GM12801 (cell line): ENCODE data around the gene CAPN2.

Experiments used
- TF ChIP-seq, protein P1 (sequence below): IDR thresholded peaks from one replicate; pipeline ENCODE4 v1.5.1; 2011; ENCODE audit warnings: control low read depth; ENCODE audit not compliant: insufficient read length; ENCODE audit errors: extremely low read depth

CAPN2 gene

DNA sequence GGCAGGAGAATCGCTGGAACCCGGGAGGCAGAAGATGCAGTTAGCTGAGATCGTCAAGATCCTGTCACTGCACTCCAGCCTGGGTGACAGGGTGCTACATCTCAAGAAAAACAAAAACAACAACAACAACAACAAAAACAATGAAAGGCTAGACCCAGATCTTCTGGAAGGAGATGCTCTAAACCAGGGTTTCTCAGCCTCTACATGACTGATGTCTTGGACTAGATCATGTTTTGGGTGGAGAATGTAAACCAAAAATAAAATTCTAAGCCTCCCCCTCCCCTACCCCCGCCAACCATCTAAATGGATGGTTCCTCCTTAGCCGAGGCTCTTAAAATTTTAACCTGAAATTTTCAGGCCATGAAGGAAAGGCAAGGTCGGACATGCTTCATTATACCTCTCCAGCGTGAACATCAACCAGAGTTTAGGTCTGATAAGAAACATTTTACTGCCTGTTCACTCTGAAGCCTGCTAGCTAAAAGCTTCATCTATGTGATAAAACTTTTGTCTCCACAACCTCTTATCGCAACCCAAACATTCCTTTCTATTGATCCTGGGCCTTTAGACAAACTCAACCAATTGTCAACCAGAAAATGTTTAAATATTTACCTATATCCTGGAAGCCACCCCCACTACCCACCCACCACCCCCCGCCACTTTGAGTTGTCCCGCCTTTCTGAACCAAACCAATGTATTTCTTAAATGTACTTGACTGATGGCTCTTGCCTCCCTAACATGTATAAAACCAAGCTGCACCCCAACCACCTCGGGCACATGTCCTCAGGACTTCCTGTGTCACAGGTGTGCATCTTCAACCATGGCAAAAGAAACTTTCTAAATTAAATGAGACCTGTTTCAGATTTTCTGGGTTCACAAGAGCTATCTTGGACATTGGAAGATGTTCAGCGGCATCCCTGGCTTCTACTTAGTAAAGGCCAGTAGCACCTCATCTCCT is 1.9 kb upstream of the CAPN2 start:
- TF ChIP-seq, protein P1, sequence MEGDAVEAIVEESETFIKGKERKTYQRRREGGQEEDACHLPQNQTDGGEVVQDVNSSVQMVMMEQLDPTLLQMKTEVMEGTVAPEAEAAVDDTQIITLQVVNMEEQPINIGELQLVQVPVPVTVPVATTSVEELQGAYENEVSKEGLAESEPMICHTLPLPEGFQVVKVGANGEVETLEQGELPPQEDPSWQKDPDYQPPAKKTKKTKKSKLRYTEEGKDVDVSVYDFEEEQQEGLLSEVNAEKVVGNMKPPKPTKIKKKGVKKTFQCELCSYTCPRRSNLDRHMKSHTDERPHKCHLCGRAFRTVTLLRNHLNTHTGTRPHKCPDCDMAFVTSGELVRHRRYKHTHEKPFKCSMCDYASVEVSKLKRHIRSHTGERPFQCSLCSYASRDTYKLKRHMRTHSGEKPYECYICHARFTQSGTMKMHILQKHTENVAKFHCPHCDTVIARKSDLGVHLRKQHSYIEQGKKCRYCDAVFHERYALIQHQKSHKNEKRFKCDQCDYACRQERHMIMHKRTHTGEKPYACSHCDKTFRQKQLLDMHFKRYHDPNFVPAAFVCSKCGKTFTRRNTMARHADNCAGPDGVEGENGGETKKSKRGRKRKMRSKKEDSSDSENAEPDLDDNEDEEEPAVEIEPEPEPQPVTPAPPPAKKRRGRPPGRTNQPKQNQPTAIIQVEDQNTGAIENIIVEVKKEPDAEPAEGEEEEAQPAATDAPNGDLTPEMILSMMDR: no peak

DNA sequence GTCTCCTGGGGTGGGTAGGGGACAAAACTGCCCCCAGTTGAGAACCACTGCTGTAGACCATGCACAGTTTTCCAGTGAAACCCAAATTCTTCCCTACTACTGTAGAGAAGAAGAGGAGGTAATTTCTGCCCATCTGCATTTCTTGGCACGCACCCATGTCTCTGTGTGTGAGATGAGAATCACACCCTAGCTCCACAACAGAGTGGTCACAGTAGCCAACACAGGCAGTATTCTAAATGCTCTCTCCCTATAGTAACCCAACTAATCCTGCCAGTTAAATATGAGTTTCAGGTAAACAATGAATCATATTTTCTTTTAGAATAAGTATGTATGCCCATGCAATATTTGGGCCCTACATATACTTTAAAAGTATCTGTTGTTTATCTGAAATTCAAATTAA is 1.2 kb upstream of the CAPN2 start:
- TF ChIP-seq, protein P1: no peak

DNA sequence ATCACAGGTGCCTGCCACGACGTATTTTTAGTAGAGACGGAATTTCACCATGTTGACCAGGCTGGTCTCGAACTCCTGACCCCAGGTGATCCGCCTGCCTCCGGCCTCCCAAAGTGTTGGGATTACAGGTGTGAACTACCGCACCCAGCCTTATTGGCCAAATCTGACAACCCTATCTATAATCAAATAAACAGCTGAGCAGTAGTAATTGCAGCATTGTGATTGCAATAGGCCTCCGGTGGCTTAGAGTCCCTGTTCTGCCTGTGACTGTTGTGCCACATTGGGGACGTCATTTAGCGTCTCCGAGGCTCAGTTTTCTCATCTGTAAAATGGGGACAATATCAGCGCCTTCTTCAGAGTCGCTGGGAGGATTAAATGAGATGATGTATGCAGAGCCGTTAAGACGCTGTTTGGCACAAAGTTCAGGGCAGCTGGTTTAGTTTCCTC is 569 bp upstream of the CAPN2 start:
- TF ChIP-seq, protein P1: no peak

DNA sequence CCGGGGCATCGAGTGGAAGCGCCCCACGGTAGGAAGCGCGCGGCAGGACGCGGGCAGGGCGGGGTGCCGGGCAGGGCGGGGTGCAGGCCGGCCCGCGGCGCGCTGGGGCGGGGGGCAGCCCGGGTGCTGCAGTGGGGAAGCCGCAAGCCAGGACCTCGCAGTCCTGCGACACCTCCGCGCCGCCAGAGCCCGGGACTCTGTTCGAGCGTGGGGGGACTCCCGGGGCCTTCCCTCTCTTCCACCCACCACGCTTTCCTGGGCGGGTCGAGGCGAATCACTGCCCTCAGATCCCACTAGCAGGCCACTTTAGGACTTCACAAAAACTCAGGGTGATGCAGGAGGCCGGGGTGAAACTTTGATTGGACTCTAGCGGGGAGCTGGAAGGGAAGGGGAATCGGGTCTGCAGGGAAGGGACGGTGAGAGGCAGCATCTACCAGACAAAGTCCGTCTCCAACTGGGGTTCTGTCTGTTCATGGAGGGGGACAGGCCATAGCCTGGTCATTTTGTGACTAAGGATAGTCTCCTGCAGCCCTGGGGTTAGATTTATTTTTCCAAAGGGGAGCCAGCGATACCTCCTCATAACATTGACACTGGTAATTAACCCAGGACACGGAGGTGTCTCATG is 623 bp downstream of the CAPN2 start:
- TF ChIP-seq, protein P1: no peak

DNA sequence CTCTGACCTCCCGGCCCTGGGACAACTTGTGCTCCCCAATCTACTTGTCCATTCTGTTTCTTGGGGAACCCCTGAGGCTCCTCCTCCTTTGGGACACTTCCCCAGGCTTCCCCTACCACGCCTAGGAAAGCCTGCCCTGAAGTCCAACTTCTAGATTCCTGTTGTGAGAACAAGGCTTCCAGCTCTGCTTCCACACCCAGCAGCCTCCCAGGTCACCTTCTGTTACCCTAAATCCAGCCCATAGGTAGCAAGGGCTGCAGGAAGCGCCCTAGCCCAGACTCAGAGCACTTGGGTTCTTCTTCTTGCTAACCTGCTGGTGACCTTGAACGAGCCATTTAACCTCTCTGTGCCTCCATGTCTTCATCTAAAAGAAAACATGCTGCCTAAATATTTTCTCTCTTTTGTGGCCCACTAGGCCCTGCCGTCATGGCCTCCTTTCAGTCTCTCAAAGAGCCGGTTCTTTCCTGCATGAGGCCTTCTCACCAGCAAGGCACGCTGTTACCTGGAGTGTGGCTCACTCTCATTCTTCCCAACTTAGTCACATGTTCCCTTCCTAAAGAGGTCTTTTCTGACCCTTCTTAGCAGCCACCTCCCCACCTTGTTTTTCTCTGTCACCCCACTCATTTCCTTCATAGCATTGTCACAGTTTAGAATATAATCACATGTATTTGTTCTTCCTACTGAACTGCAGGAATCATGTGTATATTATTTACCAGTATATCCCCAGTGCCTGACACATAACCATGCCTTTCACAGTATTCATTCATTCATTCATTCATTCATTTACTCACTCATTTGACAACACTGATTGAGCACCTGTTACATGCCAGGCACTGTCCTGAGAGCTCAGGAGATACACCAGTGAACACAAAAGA is 1.4 kb downstream of the CAPN2 start:
- TF ChIP-seq, protein P1: no peak

DNA sequence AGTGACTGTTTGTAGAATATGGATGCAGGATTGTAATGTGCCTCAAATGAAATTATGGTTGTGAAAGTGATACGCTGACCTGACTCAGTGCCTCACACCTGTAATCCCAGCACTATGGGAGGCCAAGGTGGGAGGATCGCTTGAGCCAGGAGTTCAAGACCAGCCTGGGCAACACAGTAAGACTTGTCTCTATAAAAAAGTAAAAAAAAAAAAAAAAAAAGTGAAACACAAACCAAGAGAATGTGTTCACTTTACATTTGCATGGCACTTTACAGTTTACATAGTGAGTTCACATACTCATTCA is 2.0 kb downstream of the CAPN2 start:
- TF ChIP-seq, protein P1: no peak
